Tibial artery (tissue), 4 donors: Measurements from ENCODE around the gene QDPR.

ENCODE experiments used
- DNase-seq, 2 donors: peaks; one replicate each; pipeline ENCODE4 v3.0.0-alpha.2; 2019
- H3K27ac ChIP-seq, 2 donors: fragments of 200-600 bp; sonication (generic) in 1 of 2; 1 replicate in 1 of 2; 2 replicates in 1 of 2; pipeline ENCODE4 v1.5.1; 2018 to 2019; ENCODE audit warnings: mild to moderate bottlenecking in 1 of 2
- H3K27me3 ChIP-seq, 2 donors: fragments of 200-600 bp; sonication (generic) in 1 of 2; one replicate each; pipeline versions ENCODE4 v1.5.1 to v1.6.0; 2016 to 2019
- H3K36me3 ChIP-seq, 3 donors: fragments of 200-600 bp; sonication (generic) in 2 of 3; one replicate each; pipeline ENCODE4 v1.5.1; 2016 to 2019; ENCODE audit warnings: mild to moderate bottlenecking in 2 of 3
- H3K4me1 ChIP-seq, 4 donors: fragments of 200-600 bp; sonication (generic) in 2 of 4; 1 replicate in 3 of 4; 2 replicates in 1 of 4; pipeline ENCODE4 v1.5.1; 2016 to 2019
- H3K4me3 ChIP-seq, 2 donors: fragments of 200-600 bp; sonication (generic) in 1 of 2; 1 replicate in 1 of 2; 2 replicates in 1 of 2; pipeline ENCODE4 v1.5.1; 2018 to 2019; ENCODE audit warnings: mild to moderate bottlenecking in 2 of 2
- H3K9me3 ChIP-seq, 3 donors: fragments of 200-600 bp; sonication (generic) in 1 of 3; one replicate each; pipeline ENCODE4 v1.5.1; 2016 to 2019
- intact Hi-C: fragments of 100-400 bp; cut with DNase I; formaldehyde crosslinking; loops from one replicate; pipeline ENCODE4 v1.15.0; 2023; ENCODE audit warnings: low total_unique reads
- TF ChIP-seq, protein P1 (sequence below), 2 experiments: fragments of 200-600 bp in 1 of 2; fragments of 450-650 bp in 1 of 2; IDR thresholded peaks; one replicate each; pipeline ENCODE4 v1.5.1; 2017 to 2019; ENCODE audit warnings: antibody characterized with exemption in 2 of 2, mild to moderate bottlenecking in 1 of 2, moderate library complexity in 1 of 2

QDPR gene

DNA sequence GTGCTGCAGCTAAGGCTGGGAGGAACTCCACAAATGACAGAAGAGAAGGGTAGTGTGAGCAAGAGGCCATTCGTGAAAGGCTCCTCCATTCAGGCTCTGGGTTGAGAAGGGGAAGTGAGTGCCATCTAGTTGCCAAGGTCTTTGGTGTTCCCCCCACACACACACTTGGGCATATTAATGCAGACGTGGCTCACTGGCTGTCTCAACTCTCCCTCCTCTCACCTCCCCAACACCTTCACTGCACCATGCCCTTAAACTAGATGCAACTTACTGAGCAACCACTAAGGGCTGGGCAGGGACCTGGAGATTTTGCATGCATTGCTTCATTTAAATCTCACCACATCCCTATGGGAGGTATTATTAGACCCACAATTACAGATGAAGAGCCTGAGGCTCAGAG is 11.8 kb upstream of the QDPR start:
- Histone ChIP-seq H3K4me3 (no peak overlapping the region), H3K9me3 (no peaks in the 10 kb centered on the region), H3K27me3 (peaks cover 0 to 5% of the 10 kb centered on the region in 2 donors), H3K4me1 (no peaks in the 10 kb centered on the region), H3K27ac (no peak overlapping the region), H3K36me3 (no peaks in the 10 kb centered on the region)
- TF ChIP-seq, protein P1, sequence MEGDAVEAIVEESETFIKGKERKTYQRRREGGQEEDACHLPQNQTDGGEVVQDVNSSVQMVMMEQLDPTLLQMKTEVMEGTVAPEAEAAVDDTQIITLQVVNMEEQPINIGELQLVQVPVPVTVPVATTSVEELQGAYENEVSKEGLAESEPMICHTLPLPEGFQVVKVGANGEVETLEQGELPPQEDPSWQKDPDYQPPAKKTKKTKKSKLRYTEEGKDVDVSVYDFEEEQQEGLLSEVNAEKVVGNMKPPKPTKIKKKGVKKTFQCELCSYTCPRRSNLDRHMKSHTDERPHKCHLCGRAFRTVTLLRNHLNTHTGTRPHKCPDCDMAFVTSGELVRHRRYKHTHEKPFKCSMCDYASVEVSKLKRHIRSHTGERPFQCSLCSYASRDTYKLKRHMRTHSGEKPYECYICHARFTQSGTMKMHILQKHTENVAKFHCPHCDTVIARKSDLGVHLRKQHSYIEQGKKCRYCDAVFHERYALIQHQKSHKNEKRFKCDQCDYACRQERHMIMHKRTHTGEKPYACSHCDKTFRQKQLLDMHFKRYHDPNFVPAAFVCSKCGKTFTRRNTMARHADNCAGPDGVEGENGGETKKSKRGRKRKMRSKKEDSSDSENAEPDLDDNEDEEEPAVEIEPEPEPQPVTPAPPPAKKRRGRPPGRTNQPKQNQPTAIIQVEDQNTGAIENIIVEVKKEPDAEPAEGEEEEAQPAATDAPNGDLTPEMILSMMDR (IDR thresholded peaks at IDR 0.05): no peak
- intact Hi-C loops: no loop called here
- no peak for DNase-seq

DNA sequence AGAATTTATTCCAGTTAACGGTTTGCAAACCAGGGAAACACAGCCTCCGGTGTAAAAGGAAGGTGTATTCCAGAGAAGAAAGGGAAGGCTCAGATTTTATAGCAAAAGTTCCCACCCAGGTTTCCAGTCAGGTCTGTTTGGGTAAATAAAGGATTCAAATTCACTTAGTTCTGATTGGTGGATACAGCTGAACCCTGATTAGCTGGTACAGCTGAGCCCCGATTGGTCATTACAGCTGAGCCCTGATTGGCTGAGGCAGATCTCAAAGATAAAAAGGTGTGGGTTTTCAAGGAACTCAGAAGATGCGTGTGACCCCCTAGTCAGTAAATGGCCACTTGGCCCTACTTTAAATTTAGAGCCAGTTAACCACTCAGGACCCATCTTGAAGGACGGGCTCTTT is 9.7 kb upstream of the QDPR start:
- H3K27ac ChIP-seq: no peak overlapping the region
- no peak for DNase-seq
- no peaks in the 10 kb centered on the region for H3K9me3 ChIP-seq
- intact Hi-C loops: no loop called here
- H3K36me3 ChIP-seq: no peaks in the 10 kb centered on the region
- H3K27me3 ChIP-seq: peaks cover 0 to 14% of the 10 kb centered on the region in 2 donors
- TF ChIP-seq, protein P1 (IDR thresholded peaks at IDR 0.05): no peak
- H3K4me1 ChIP-seq: no peaks in the 10 kb centered on the region
- no peak overlapping the region for H3K4me3 ChIP-seq

DNA sequence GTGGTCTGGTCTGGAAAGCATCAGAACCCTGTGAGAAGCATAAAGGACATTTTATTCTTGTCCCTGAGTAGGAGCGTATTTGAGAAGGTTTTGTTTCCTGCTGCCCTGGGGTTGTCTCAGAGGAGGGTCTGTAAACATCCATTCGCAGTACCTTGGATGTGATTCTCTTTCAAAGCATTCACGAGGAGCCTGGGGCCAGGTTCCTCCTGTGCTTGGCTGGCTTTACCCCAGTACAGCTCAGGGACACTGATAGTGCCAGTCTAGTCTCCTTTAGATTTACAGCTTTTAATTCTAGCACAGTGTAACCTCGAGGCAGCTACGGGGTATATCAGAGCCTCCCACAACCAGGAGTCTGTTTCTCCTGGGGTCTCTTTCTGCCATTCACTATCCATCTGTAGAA is 5.8 kb upstream of the QDPR start:
- TF ChIP-seq, protein P1 (IDR thresholded peaks at IDR 0.05): no peak
- intact Hi-C loops: no loop called here

DNA sequence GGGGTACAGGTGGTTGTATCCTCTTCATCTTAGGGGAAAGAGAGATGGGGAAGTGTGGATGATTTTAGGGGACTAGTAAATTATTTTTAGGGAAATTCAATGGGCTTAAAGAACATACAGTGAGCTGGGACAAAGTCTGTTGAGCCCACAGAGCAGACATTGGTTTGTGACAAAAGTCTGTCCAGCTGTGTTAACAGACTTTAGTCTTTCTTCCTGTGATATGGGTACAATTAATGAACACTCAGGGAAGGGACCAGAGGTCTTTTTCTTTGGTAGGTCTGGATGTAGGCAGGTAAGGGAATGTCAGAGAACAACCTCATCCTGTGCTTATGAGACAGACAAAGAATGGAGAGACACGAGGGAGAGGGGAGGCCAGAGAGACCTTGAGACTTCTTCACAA is 5.1 kb upstream of the QDPR start:
- no peak for DNase-seq
- H3K4me1 ChIP-seq: peaks cover 0 to 7% (median 6%) of the 10 kb centered on the region in 4 donors
- peaks cover 0 to 14% of the 10 kb centered on the region in 2 donors for H3K27me3 ChIP-seq
- H3K4me3 ChIP-seq: no peak overlapping the region
- intact Hi-C loops: no loop called here
- TF ChIP-seq, protein P1 (IDR thresholded peaks at IDR 0.05): no peak
- H3K36me3 ChIP-seq: no peaks in the 10 kb centered on the region
- H3K9me3 ChIP-seq: no peaks in the 10 kb centered on the region
- no peak overlapping the region for H3K27ac ChIP-seq

More for the DNA sequence above, 5.8 kb upstream of the QDPR start:
- Histone ChIP-seq H3K27ac (no peak overlapping the region), H3K4me3 (no peak overlapping the region), H3K36me3 (no peaks in the 10 kb centered on the region), H3K27me3 (peaks cover 0 to 14% of the 10 kb centered on the region in 2 donors), H3K4me1 (peaks cover 0 to 4% (median 3%) of the 10 kb centered on the region in 4 donors), H3K9me3 (no peaks in the 10 kb centered on the region)
- no peak for DNase-seq

DNA sequence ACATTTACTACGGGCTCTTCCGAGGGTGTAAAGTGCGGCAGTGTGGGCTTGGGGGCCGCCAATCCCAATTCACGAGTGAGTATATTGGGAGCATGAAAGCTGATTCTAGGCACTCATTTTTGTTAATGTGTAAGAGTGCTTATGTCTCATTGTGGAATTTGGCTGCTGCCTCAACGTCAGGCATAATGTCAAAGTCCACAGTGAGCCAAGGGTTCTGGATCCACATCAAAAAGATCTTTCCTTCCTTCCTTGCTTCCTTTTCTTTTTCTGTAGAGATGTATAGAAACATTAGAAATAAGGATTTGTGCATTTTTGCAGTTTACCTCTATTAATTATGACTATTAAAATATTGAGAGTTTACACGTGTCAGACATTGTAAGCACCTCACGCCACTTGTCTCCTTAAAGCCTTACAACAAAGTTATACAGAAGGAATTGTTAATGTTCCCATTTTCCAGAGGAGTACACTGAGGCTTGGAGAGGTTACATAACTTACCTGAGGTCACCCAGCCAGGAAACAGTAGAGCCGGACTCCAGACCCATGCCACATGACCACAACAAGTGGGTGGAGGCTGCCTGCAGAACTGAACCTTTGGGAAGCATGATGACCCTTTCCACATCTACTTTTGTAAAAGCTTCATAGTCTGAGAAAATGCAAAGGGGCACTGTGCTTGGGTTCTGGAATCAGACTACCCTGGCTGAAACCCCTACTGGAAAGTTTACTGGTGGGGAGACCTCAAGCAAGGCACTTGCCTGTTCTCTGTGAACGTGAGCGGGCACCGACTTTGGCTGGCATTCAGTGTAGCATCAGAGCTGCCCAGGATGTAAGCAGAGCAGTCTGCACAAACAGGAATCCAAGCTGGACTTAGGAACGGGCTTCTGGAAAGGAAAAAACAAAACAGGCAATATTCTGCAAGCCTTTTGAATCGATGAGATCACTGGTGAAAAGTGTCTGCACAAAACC is 3.8 kb upstream of the QDPR start:
- Histone ChIP-seq H3K27me3 (peaks cover 0 to 14% of the 10 kb centered on the region in 2 donors), H3K4me3 (no peak overlapping the region), H3K4me1 (peaks cover 0 to 12% (median 9%) of the 10 kb centered on the region in 4 donors), H3K9me3 (no peaks in the 10 kb centered on the region), H3K36me3 (no peaks in the 10 kb centered on the region), H3K27ac (no peak overlapping the region)
- no peak for DNase-seq
- TF ChIP-seq, protein P1 (IDR thresholded peaks at IDR 0.05): no peak
- intact Hi-C loops: no loop called here
